ENCODE measurements around the gene TBATA. TPM values are rescaled to one million over a fixed set of nuclear protein-coding genes. Genes with fewer than 3 reads are reported as not detected.

The TBATA gene
- polyA plus RNA-seq, 1 donor: 0.16 TPM

DNA sequence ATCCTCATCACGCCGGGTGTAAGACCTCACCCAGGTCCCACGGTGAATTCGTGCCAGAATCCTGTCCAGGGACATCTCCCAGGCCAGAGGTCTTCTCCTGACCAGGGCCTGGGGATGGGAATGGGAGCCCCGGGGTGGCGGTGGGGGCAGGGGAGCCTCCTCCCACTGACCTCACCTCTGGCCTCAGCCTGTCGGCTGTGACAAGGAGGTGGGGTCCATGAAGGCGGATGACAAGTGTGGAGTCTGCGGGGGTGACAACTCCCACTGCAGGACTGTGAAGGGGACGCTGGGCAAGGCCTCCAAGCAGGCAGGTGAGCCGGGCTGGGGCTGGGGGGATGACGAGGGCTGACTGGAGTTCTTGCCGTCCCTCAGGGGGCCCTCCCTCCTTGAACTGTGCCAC, 41.3 kb downstream of the TBATA start:
- peak overlapping the region; percentile 56 for H3K27ac ChIP-seq (ENCODE audit: low read length)
- H3K4me1 ChIP-seq (ENCODE audit: control insufficient read depth, insufficient read depth, low read length): peaks cover 35% of the 10 kb centered on the region
- no peak overlapping the region for H3K4me3 ChIP-seq (ENCODE audit: low read length)
- no CpG with 5 or more reads among the region's 13 CpGs for WGBS (ENCODE audit: insufficient coverage, low lambda C conversion rate)
- H3K36me3 ChIP-seq (ENCODE audit: control insufficient read depth, insufficient read depth, low read length): no peaks in the 10 kb centered on the region
- no peaks in the 10 kb centered on the region for H3K9me3 ChIP-seq (ENCODE audit: control insufficient read depth, low read depth, low read length)
- DNase-seq: no peak
- H3K27me3 ChIP-seq (ENCODE audit: control insufficient read depth, insufficient read depth, low read length): no peaks in the 10 kb centered on the region

DNA sequence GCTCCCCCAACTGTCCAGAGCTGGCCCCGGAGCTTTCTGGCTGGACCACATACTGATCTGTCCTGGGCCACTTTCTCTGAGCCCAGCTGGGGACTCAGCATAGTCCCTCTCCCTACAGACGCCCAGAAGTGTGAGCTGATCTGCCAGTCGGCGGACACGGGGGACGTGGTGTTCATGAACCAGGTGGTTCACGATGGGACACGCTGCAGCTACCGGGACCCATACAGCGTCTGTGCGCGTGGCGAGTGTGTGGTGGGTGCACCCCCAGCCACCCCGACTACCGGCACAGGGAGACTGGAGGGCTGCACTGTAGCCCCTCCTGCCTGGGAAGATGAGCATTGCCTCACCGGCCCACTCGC, 41.8 kb downstream of the TBATA start:
- peak overlapping the region; percentile 56 for H3K27ac ChIP-seq (ENCODE audit: low read length)
- H3K4me3 ChIP-seq (ENCODE audit: low read length): no peak overlapping the region
- no CpG with 5 or more reads among the region's 17 CpGs for WGBS (ENCODE audit: insufficient coverage, low lambda C conversion rate)
- no peak for DNase-seq
- no peaks in the 10 kb centered on the region for H3K36me3 ChIP-seq (ENCODE audit: control insufficient read depth, insufficient read depth, low read length)
- H3K4me1 ChIP-seq (ENCODE audit: control insufficient read depth, insufficient read depth, low read length): peaks cover 40% of the 10 kb centered on the region
- H3K9me3 ChIP-seq (ENCODE audit: control insufficient read depth, low read depth, low read length): no peaks in the 10 kb centered on the region
- no peaks in the 10 kb centered on the region for H3K27me3 ChIP-seq (ENCODE audit: control insufficient read depth, insufficient read depth, low read length)

DNA sequence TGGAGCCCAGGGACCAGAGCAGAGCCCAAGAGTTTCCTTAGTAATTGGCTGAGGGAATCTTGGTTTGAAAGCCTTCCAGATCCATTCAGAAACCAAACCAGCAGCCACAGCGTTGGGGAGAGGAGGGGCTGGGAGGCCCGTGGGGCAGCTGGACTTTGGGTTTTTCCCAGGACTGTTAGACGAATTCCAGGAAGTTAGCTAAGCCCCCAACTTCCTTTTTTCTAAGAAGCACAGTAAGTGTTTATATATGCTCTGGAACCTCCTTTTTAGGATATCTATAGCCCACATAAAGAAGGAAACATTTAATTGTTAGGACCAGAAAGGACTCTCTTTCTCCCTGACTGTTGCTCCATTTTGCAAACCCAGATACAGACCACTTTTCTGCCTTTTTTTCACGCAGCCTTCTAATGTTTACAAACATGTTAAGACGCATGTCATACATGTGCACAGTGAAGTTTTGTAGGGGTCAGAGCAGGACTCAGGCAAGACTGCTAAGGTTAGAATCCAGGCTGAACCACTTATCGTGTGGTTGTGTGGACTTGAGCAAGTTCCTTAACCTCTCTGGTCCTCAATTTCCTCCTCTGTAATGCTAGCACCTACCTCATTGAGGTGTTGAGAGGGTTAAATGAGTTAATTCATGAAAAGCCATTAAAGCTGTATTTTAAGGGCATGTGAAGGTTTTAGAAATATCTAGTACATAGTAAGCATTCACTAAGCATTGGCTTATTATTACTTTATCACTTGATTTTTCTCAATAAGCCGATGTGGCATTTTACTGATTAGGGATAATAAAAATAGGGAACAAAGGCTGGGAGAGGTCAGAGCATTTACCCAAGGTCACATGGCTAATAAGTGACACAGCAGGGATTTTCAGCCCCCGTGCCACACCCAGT, 42.4 kb downstream of the TBATA start:
- H3K36me3 ChIP-seq (ENCODE audit: control insufficient read depth, insufficient read depth, low read length): no peaks in the 10 kb centered on the region
- no peaks in the 10 kb centered on the region for H3K9me3 ChIP-seq (ENCODE audit: control insufficient read depth, low read depth, low read length)
- DNase-seq: peak; percentile 81 to 89
- no peaks in the 10 kb centered on the region for H3K27me3 ChIP-seq (ENCODE audit: control insufficient read depth, insufficient read depth, low read length)
- H3K27ac ChIP-seq (ENCODE audit: low read length): peak overlapping the region; percentile 56
- no CpG with 5 or more reads among the region's 8 CpGs for WGBS (ENCODE audit: insufficient coverage, low lambda C conversion rate)
- peaks cover 46% of the 10 kb centered on the region for H3K4me1 ChIP-seq (ENCODE audit: control insufficient read depth, insufficient read depth, low read length)
- no peak overlapping the region for H3K4me3 ChIP-seq (ENCODE audit: low read length)

DNA sequence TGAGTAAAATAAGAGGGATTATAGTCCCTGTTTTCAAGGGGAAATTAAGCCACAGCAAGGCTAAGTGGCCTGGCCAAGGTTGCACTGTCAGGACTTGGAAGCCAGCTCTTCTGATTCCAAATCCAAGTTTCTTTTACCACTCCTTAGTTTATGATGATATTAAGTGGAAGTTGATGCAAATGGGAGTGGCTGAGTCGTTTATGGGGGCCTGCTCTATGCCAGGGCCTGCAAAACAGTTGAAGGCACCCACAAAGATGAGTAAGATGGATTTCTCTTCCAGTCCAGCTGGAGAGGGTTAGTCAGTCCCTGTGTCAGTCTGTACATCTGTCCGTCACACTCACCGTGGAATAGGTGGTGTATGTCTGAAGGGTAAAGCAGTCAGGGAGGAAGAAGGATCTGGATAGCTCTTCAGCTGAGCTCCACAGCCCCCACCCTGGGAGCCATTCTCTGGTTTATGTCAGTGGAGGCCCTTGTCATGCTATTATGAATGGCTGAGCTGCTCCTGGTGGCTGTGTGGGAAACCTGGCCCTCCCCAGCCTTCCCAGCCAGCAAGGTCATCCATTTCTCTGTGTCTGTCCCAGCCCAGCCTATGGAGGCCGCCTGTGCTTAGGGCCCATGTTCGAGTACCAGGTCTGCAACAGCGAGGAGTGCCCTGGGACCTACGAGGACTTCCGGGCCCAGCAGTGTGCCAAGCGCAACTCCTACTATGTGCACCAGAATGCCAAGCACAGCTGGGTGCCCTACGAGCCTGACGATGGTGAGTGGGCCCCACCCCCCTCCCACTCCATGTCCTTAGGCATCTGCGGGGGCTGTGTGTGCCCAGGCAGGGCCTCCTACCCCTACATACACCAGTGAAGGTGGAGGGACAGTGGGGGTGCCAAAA, 44.5 kb downstream of the TBATA start:
- H3K9me3 ChIP-seq (ENCODE audit: control insufficient read depth, low read depth, low read length): no peaks in the 10 kb centered on the region
- H3K27ac ChIP-seq (ENCODE audit: low read length): no peak overlapping the region
- no peaks in the 10 kb centered on the region for H3K27me3 ChIP-seq (ENCODE audit: control insufficient read depth, insufficient read depth, low read length)
- no CpG with 5 or more reads among the region's 12 CpGs for WGBS (ENCODE audit: insufficient coverage, low lambda C conversion rate)
- no peak for DNase-seq
- H3K4me1 ChIP-seq (ENCODE audit: control insufficient read depth, insufficient read depth, low read length): peaks cover 57% of the 10 kb centered on the region
- H3K4me3 ChIP-seq (ENCODE audit: low read length): no peak overlapping the region
- no peaks in the 10 kb centered on the region for H3K36me3 ChIP-seq (ENCODE audit: control insufficient read depth, insufficient read depth, low read length)

DNA sequence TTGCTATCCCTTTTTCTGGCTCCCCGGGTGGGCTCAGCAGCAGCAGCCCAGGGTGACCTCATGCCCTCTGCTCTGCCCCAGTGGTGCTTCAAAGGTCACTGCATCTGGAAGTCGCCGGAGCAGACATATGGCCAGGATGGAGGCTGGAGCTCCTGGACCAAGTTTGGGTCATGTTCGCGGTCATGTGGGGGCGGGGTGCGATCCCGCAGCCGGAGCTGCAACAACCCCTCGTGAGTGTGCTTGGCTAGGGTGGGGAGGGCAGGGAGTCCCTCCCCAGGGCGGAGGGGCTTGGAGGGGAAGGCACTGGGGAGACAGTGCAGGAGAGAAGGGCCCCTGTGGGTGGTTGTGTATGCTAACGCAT, 46.4 kb downstream of the TBATA start:
- no peak for DNase-seq
- no peak overlapping the region for H3K4me3 ChIP-seq (ENCODE audit: low read length)
- peaks cover 51% of the 10 kb centered on the region for H3K4me1 ChIP-seq (ENCODE audit: control insufficient read depth, insufficient read depth, low read length)
- H3K9me3 ChIP-seq (ENCODE audit: control insufficient read depth, low read depth, low read length): no peaks in the 10 kb centered on the region
- H3K36me3 ChIP-seq (ENCODE audit: control insufficient read depth, insufficient read depth, low read length): no peaks in the 10 kb centered on the region
- peak overlapping the region; percentile 64 for H3K27ac ChIP-seq (ENCODE audit: low read length)
- WGBS (ENCODE audit: insufficient coverage, low lambda C conversion rate): no CpG with 5 or more reads among the region's 12 CpGs
- H3K27me3 ChIP-seq (ENCODE audit: control insufficient read depth, insufficient read depth, low read length): no peaks in the 10 kb centered on the region

DNA sequence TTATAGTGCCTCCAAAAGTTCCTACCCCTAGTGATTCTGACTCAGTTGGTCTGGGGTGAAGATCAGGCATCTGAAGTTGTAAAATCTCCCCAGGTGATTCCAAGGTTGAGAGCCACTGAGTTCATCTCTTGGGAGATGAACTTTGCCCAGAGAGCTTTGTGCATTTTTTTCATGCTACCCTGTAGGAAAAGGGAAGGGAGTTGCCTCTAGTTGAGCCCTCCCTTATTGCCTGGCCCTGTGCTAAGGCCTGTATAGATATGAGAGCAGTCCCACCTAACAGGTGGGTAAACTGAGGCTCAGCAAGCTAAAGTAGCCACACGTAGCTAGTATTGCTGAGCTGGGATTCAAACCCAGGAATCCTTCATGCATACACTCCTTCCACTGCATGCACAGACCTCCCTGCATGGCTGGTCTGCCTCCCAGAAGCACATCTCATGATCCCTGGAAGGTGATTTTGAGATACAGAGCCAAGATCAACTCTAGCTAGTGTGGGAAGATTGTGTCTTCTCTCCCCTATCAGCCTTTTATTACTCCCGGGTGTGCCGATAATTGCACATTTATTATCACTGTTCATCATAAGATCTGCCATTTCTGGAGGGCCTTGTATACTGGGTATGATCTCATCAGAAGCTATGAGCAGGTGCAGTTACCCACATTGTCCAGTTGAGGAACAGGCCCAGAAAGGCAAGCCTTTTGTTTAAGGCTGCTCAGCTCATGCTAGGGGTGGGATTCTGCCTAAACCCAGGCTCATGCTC, 47.0 kb downstream of the TBATA start:
- no CpG with 5 or more reads among the region's 3 CpGs for whole genome bisulfite sequencing (ENCODE audit: insufficient coverage, low lambda C conversion rate)
- peak; percentile 49 to 83 for DNase-seq
- peaks cover 46% of the 10 kb centered on the region for H3K4me1 ChIP-seq (ENCODE audit: control insufficient read depth, insufficient read depth, low read length)

DNA sequence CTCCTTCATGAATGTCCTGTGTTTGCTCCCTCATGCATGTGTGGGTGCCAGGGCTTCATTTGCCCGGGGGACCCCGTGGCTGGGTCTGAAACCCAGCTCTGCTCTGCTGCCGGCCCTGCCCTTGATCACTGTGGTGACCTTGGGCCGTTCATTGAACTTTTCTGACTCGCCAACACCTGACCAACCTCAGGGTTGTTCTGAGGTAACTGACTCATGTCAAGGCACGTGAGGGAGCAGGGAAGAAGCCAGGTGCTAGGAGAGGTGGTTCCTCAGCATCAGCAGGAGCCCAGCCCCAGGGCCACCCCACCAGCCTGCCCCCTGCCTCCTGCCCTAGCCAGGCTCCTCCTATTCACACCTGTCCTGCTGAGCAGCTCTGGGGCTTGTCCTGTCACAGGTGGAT, 47.9 kb downstream of the TBATA start:
- H3K27ac ChIP-seq (ENCODE audit: low read length): peak overlapping the region; percentile 54
- no peaks in the 10 kb centered on the region for H3K9me3 ChIP-seq (ENCODE audit: control insufficient read depth, low read depth, low read length)
- peaks cover 36% of the 10 kb centered on the region for H3K4me1 ChIP-seq (ENCODE audit: control insufficient read depth, insufficient read depth, low read length)
- no CpG with 5 or more reads among the region's 6 CpGs for WGBS (ENCODE audit: insufficient coverage, low lambda C conversion rate)
- no peak overlapping the region for H3K4me3 ChIP-seq (ENCODE audit: low read length)
- no peaks in the 10 kb centered on the region for H3K27me3 ChIP-seq (ENCODE audit: control insufficient read depth, insufficient read depth, low read length)
- peak; percentile 51 to 71 for DNase-seq
- H3K36me3 ChIP-seq (ENCODE audit: control insufficient read depth, insufficient read depth, low read length): no peaks in the 10 kb centered on the region

More for the DNA sequence above, 47.0 kb downstream of the TBATA start:
- Histone ChIP-seq H3K9me3 (ENCODE audit: control insufficient read depth, low read depth, low read length) (no peaks in the 10 kb centered on the region), H3K27me3 (ENCODE audit: control insufficient read depth, insufficient read depth, low read length) (no peaks in the 10 kb centered on the region), H3K4me3 (ENCODE audit: low read length) (no peak overlapping the region), H3K27ac (ENCODE audit: low read length) (peak overlapping the region; percentile 64), H3K36me3 (ENCODE audit: control insufficient read depth, insufficient read depth, low read length) (no peaks in the 10 kb centered on the region)

DNA sequence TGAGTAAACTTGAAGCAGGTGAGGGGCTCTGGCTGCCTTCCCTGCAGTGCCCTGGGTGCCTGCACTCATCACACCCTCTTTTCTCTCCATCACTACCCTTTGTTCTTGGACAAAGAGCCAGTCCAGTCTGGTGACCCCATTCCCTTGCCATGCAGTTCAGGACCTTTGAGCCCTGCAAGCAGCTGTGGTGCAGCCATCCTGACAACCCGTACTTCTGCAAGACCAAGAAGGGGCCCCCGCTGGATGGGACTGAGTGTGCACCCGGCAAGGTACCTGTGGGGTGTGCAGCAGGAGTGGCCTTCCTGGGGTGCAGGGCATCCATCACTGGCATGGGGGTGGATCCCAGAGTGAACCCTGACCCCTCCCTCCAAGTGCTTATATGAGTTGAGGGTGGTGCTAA, 48.7 kb downstream of the TBATA start:
- Histone ChIP-seq H3K9me3 (ENCODE audit: control insufficient read depth, low read depth, low read length) (no peaks in the 10 kb centered on the region), H3K27ac (ENCODE audit: low read length) (peak overlapping the region; percentile 54), H3K27me3 (ENCODE audit: control insufficient read depth, insufficient read depth, low read length) (no peaks in the 10 kb centered on the region), H3K36me3 (ENCODE audit: control insufficient read depth, insufficient read depth, low read length) (no peaks in the 10 kb centered on the region), H3K4me3 (ENCODE audit: low read length) (no peak overlapping the region), H3K4me1 (ENCODE audit: control insufficient read depth, insufficient read depth, low read length) (peaks cover 29% of the 10 kb centered on the region)
- WGBS (ENCODE audit: insufficient coverage, low lambda C conversion rate): no CpG with 5 or more reads among the region's 3 CpGs
- peak; percentile 54 to 82 for DNase-seq

DNA sequence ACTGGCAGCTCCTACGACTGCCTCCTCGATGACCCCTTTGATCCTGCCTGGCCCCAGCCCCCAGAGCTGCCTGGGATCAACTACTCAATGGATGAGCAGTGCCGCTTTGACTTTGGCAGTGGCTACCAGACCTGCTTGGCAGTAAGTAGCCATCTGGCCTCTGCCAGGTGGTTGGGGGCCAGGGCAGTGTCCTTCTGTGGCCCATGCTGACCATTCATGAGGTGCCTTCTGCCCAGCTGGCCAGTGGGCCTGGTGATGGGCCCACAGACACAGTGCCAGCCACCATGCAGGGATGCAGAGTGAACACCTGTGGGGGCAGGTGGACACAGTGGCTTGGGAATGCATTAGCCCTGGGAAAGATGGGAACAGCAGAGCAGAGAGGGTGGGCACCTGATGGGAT, 50.0 kb downstream of the TBATA start:
- peaks cover 23% of the 10 kb centered on the region for H3K4me1 ChIP-seq (ENCODE audit: control insufficient read depth, insufficient read depth, low read length)
- no peaks in the 10 kb centered on the region for H3K27me3 ChIP-seq (ENCODE audit: control insufficient read depth, insufficient read depth, low read length)
- H3K4me3 ChIP-seq (ENCODE audit: low read length): no peak overlapping the region
- no peaks in the 10 kb centered on the region for H3K9me3 ChIP-seq (ENCODE audit: control insufficient read depth, low read depth, low read length)
- no CpG with 5 or more reads among the region's 3 CpGs for WGBS (ENCODE audit: insufficient coverage, low lambda C conversion rate)
- DNase-seq: no peak
- H3K36me3 ChIP-seq (ENCODE audit: control insufficient read depth, insufficient read depth, low read length): peaks cover 3% of the 10 kb centered on the region
- H3K27ac ChIP-seq (ENCODE audit: low read length): no peak overlapping the region

DNA sequence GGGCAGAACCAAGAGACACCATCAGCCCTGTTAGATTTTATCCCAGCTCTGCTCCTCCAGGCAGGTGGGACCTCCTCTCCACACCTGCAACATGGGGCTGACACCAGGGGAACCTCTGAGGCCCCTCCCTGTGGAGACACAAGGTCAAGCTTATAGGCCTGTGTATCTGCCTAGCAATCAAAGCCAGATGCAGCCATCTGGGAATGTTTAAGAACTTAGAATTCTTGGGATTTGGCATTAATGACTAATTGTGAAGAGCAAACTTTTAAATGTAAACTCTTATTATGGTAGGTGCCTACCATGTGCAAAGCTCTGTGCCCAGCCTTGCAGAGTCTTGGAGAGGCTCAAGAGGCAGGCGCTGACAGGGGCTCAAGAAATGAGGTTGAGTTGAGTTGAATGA, 52.1 kb downstream of the TBATA start:
- H3K4me1 ChIP-seq (ENCODE audit: control insufficient read depth, insufficient read depth, low read length): peaks cover 13% of the 10 kb centered on the region
- DNase-seq: no peak
- no CpG with 5 or more reads among the region's 1 CpG for WGBS (ENCODE audit: insufficient coverage, low lambda C conversion rate)
- H3K27ac ChIP-seq (ENCODE audit: low read length): no peak overlapping the region
- no peaks in the 10 kb centered on the region for H3K9me3 ChIP-seq (ENCODE audit: control insufficient read depth, low read depth, low read length)
- H3K4me3 ChIP-seq (ENCODE audit: low read length): no peak overlapping the region
- H3K36me3 ChIP-seq (ENCODE audit: control insufficient read depth, insufficient read depth, low read length): peaks cover 3% of the 10 kb centered on the region
- H3K27me3 ChIP-seq (ENCODE audit: control insufficient read depth, insufficient read depth, low read length): no peaks in the 10 kb centered on the region
